Measurements from ENCODE around the gene SCUBE1. TPM values are rescaled to one million over a fixed set of nuclear protein-coding genes. Genes with fewer than 3 reads are reported as not detected.

The SCUBE1 gene
- total and polyA plus RNA-seq, 2 of the 4 experiments (the other 2 are of a cell fraction): not detected

- Histone ChIP-seq H3K18ac (ENCODE audit: low read depth, low read length) (no peak overlapping the region), H3K79me1 (ENCODE audit: low read depth in 1 of 2, low read length in 2 of 2) (no peaks in the 10 kb centered on the region), H4K91ac (ENCODE audit: insufficient read depth, low read depth, low read length) (no peak overlapping the region), H3K4me1 (ENCODE audit: control insufficient read depth, insufficient read depth, low read length) (no peaks in the 10 kb centered on the region), H2AFZ (replicated peaks; ENCODE audit: low read length, poor library complexity) (no peak overlapping the region), H3K9ac (ENCODE audit: low read depth, low read length) (no peak overlapping the region), H3K27ac (ENCODE audit: insufficient read depth, low read length) (no peak overlapping the region), H3K4me2 (ENCODE audit: low read depth, low read length) (no peak overlapping the region), H2AK9ac (replicated peaks; ENCODE audit: low read depth, low read length, poor library complexity) (no peak overlapping the region), H3K4ac (ENCODE audit: low read depth, low read length) (no peak overlapping the region), H4K8ac (ENCODE audit: low read depth in 2 of 2, low read length in 2 of 2) (no peak overlapping the region), H3K27me3 (ENCODE audit: control insufficient read depth, insufficient read depth, low read length) (peaks cover 18% of the 10 kb centered on the region; the same call in 1 of the 2 replicates), H3K56ac (ENCODE audit: extremely low read depth, insufficient read depth, low read length) (no peak overlapping the region), H3K14ac (replicated peaks; ENCODE audit: low read depth, low read length) (no peak overlapping the region), H2BK5ac (ENCODE audit: low read depth, low read length, poor library complexity, severe bottlenecking) (no peak overlapping the region), H3K36me3 (ENCODE audit: control insufficient read depth, insufficient read depth, low read length) (no peaks in the 10 kb centered on the region), H2BK15ac (ENCODE audit: low read depth, low read length) (no peak overlapping the region), H3K23ac (ENCODE audit: low read depth, low read length) (no peak overlapping the region), H3K9me3 (ENCODE audit: control insufficient read depth, insufficient read depth, low read length) (no peaks in the 10 kb centered on the region), H4K20me1 (ENCODE audit: insufficient read depth, low read length) (no peaks in the 10 kb centered on the region), H2BK120ac (ENCODE audit: low read depth, low read length) (no peak overlapping the region), H3K9me1 (ENCODE audit: insufficient read depth, low read length) (no peaks in the 10 kb centered on the region), H2BK20ac (ENCODE audit: low read depth, low read length) (no peak overlapping the region), H2AK5ac (ENCODE audit: low read depth, low read length) (no peak overlapping the region), H3K4me3 (ENCODE audit: insufficient read depth, low read depth, low read length) (no peak overlapping the region), H4K5ac (ENCODE audit: low read depth, low read length) (no peak overlapping the region)
- ATAC-seq (ENCODE audit: low read depth): no peak
- no peak for TF ChIP-seq USF2 (IDR thresholded peaks at IDR 0.05; ENCODE audit: low read depth, low read length)
- no peak for TF ChIP-seq POLR2A (IDR thresholded peaks at IDR 0.05; ENCODE audit: low read depth, low read length)
- TF ChIP-seq FOS (IDR thresholded peaks at IDR 0.05; ENCODE audit: low read depth, low read length): no peak
- TF ChIP-seq MAFK (IDR thresholded peaks at IDR 0.05; ENCODE audit: low read depth, low read length): no peak
- no peak for TF ChIP-seq CEBPB (IDR thresholded peaks at IDR 0.05; ENCODE audit: low read depth, low read length)
- no peak for TF ChIP-seq MXI1 (IDR thresholded peaks at IDR 0.05; ENCODE audit: borderline replicate concordance, low read depth, low read length)
- TF ChIP-seq MAZ (IDR thresholded peaks at IDR 0.05; ENCODE audit: borderline replicate concordance, low read depth, low read length): no peak
- TF ChIP-seq ELK1 (IDR thresholded peaks at IDR 0.05; ENCODE audit: borderline replicate concordance, low read depth, low read length): no peak
- TF ChIP-seq SMC3 (IDR thresholded peaks at IDR 0.05; ENCODE audit: low read depth, low read length): no peak
- TF ChIP-seq NFE2L2 (IDR thresholded peaks at IDR 0.05; ENCODE audit: low read depth, low read length): no peak
- no peak for TF ChIP-seq RCOR1 (IDR thresholded peaks at IDR 0.05; ENCODE audit: insufficient replicate concordance, low read length)
- TF ChIP-seq CHD1 (IDR thresholded peaks at IDR 0.05; ENCODE audit: low read depth, low read length): no peak
- no peak for TF ChIP-seq RFX5 (IDR thresholded peaks at IDR 0.05; ENCODE audit: low read depth, low read length)
- TF ChIP-seq RAD21 (IDR thresholded peaks at IDR 0.05; ENCODE audit: low read length): no peak
- TF ChIP-seq CTCF (conservative IDR thresholded peaks at IDR 0.05; ENCODE audit: low read depth, low read length): no peak
- no peak for TF ChIP-seq BHLHE40 (IDR thresholded peaks at IDR 0.05; ENCODE audit: low read depth, low read length)
- dilution Hi-C loops (cut with HindIII; ENCODE audit: low sequenced_read_pairs, unreplicated experiment) (no loop called here), in situ Hi-C loops (cut with MboI; ENCODE audit: low sequenced_read_pairs) (loop anchor here (25.0 kb wide), 1 partner anchor 1248 kb away; no protein-coding TSS in a partner anchor), intact Hi-C loops (cut with micrococcal nuclease) (loop anchor here (2.0 kb wide), 1 partner anchor 557 kb away; no protein-coding TSS in a partner anchor)
- POLR2A ChIA-PET (ENCODE audit: unreplicated experiment): no interaction called here
- CTCF ChIA-PET: no interaction called here
- no TSS peak for BruUV-seq (replicated peaks)
- WGBS, 2 experiments (ENCODE audit: extremely low coverage in 2 of 2, insufficient read length in 1 of 2): no CpG with 5 or more reads among the region's 8 CpGs
- DNase-seq: no peak
Measured at GRCh38 chr22:43389227-43389836, 46.2 kb upstream of the SCUBE1 start.

All from IMR-90 (cell line).